ENCODE data around the gene ATXN7. TPM values are rescaled to one million over a fixed set of nuclear protein-coding genes. Genes with fewer than 3 reads are reported as not detected.
A peak's percentile ranks its signal among the peaks of the same experiment; 100 is the strongest.

ATXN7 gene
- total RNA-seq, 4 donors from 2014 or later = 21.4 to 88.6 (median 36.1) TPM

DNA sequence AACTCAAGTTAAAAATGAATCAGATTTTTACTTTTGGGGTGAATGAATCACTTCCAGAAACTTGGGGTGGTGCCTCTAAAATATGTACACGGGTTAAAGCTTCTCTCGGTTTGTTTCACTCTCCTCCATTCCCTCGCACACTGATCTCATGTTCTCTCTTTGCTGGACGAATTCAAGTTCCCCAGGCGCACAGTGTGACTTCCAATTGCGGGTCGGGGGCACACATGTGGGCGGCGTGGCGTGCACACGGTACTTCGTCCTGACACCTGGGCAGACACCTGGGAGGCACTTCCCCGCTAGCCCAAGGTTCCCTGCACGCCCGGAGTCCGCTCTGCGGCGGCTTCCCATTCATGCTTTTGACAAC lies 47.8 kb downstream of the ATXN7 start:
- DNase-seq (ENCODE audit: low spot score in 2 of 2) = no peak
- peak overlapping the region; percentile 71 for H3K4me3 ChIP-seq (ENCODE audit: low read depth, poor library complexity, severe bottlenecking)
- no peak for TF ChIP-seq CTCF (IDR thresholded peaks at IDR 0.05)
- no peak for TF ChIP-seq POLR2A (IDR thresholded peaks at IDR 0.05)
- WGBS, 2 donors = 0% methylated on average over 13 to 18 of the region's 18 CpGs
- intact Hi-C loops (cut with DNase I; ENCODE audit: low total_unique reads) = no loop called here

- H3K4me3 ChIP-seq (ENCODE audit: low read depth, poor library complexity, severe bottlenecking) = peak within 1 kb of the TSS; percentile 71
- WGBS, 2 donors = 0 to 1% methylated on average over 63 to 68 of the region's 115 CpGs
- TF ChIP-seq CTCF (IDR thresholded peaks at IDR 0.05) = no peak
- TF ChIP-seq POLR2A (IDR thresholded peaks at IDR 0.05) = no peak
- DNase-seq (ENCODE audit: low spot score in 2 of 2) = peak; percentile 87 to 98
- intact Hi-C loops (cut with DNase I; ENCODE audit: low total_unique reads) = no loop called here
Observed at GRCh38 chr3:63911873-63912767, 48.5 kb downstream of the ATXN7 start, which contains the start of gene SCAANT1. Gene SCAANT1 (minus strand): TSS chr3:63912383.

GRCh38 chr3:63912768-63913588 lies 49.3 kb downstream of the ATXN7 start:
- peak overlapping the region; percentile 46 for H3K4me3 ChIP-seq (ENCODE audit: low read depth, poor library complexity, severe bottlenecking)
- intact Hi-C loops (cut with DNase I; ENCODE audit: low total_unique reads) = no loop called here
- WGBS, 2 donors = 6 to 14% methylated on average over 20 to 31 of the region's 46 CpGs
- TF ChIP-seq CTCF (IDR thresholded peaks at IDR 0.05) (no peak), POLR2A (IDR thresholded peaks at IDR 0.05) (no peak)
- DNase-seq (ENCODE audit: low spot score in 2 of 2) = peak; percentile 35 to 90

GRCh38 chr3:63914312-63914711 lies 50.6 kb downstream of the ATXN7 start:
- TF ChIP-seq CTCF (IDR thresholded peaks at IDR 0.05) (no peak), POLR2A (IDR thresholded peaks at IDR 0.05) (no peak)
- intact Hi-C loops (cut with DNase I; ENCODE audit: low total_unique reads) = no loop called here
- WGBS, 2 donors = 27 to 31% methylated on average over 5 of the region's 5 CpGs
- peak in 1 of 2 donors; percentile 69 for DNase-seq (ENCODE audit: low spot score in 2 of 2)
- no peak overlapping the region for H3K4me3 ChIP-seq (ENCODE audit: low read depth, poor library complexity, severe bottlenecking)

DNA sequence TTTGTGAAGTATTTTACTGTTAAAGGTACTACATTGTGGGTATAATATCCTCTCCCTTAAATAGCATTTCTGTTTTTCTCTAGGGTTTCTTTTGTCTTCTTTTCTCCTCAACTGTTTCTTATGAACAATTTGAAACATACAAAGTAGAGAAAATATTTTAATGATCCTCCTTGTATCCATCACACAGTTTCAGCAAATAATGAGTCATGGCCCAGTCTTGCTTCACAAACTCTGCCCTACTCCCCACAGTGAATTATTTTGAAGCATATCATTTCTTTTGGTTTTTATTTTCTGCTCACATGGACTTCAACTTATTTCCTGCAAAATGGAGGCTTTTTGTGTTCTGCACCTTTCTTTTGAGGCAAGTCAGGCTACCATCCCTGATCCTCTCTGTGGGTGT lies 54.7 kb downstream of the ATXN7 start:
- TF ChIP-seq CTCF (IDR thresholded peaks at IDR 0.05) (no peak), POLR2A (IDR thresholded peaks at IDR 0.05) (no peak)
- H3K4me3 ChIP-seq (ENCODE audit: low read depth, poor library complexity, severe bottlenecking) = no peak overlapping the region
- intact Hi-C loops (cut with DNase I; ENCODE audit: low total_unique reads) = no loop called here
- DNase-seq (ENCODE audit: low spot score in 2 of 2) = no peak
